K562 (cell line): Measurements from ENCODE around the gene ERP29. TPM values are rescaled to one million over a fixed set of nuclear protein-coding genes. Genes with fewer than 3 reads are reported as not detected.

Experiments used
- ARID2 ChIP-seq: fragments of 450-650 bp; IDR thresholded peaks from 2 replicates; pipeline ENCODE4 v1.6.1; 2017; ENCODE audit warnings: antibody characterized with exemption, mild to moderate bottlenecking
- DMBX1 ChIP-seq: fragments of 250-450 bp; sonication (Bioruptor Pico); IDR thresholded peaks from 2 replicates; pipeline ENCODE4 v1.8.0; 2022; ENCODE audit warnings: inconsistent platforms, mild to moderate bottlenecking, moderate library complexity, borderline replicate concordance
- GMEB1 ChIP-seq: fragments of 250-450 bp; sonication (Bioruptor Pico); IDR thresholded peaks from 2 replicates; pipeline ENCODE4 v1.4.0; 2020; ENCODE audit warnings: mild to moderate bottlenecking
- HDGF ChIP-seq: fragments of 450-650 bp; IDR thresholded peaks from 2 replicates; pipeline ENCODE4 v1.6.1; 2016
- LARP7 ChIP-seq: fragments of 450-650 bp; IDR thresholded peaks from 2 replicates; pipeline ENCODE4 v1.6.1; 2016
- LEF1 ChIP-seq: fragments of 450-650 bp; IDR thresholded peaks from 2 replicates; pipeline ENCODE4 v1.6.1; 2016; ENCODE audit warnings: mild to moderate bottlenecking
- MEF2D ChIP-seq: conservative IDR thresholded peaks from 2 replicates; pipeline ENCODE4 v1.6.1; 2016; ENCODE audit warnings: low read depth, missing genetic modification characterization, missing compliant biosample characterization
- MNT ChIP-seq, 2 experiments: fragments of 450-650 bp; conservative IDR thresholded peaks; 2 replicates each; pipeline ENCODE4 v1.6.1; 2017; ENCODE audit warnings: mild to moderate bottlenecking in 2 of 2, moderate library complexity in 2 of 2
- NFYB ChIP-seq: IDR thresholded peaks from 2 replicates; pipeline ENCODE4 v1.6.1; 2011; ENCODE audit warnings: mild to moderate bottlenecking, moderate library complexity; ENCODE audit not compliant: insufficient read length; ENCODE audit errors: extremely low read depth
- PHTF2 ChIP-seq: fragments of 250-450 bp; sonication (Bioruptor Pico); IDR thresholded peaks from 2 replicates; pipeline ENCODE4 v1.5.0; 2021; ENCODE audit warnings: mild to moderate bottlenecking
- RUNX1 ChIP-seq: sonication (generic); IDR thresholded peaks from 2 replicates; pipeline ENCODE4 v1.6.1; 2016; ENCODE audit warnings: antibody characterized with exemption, low read depth
- SMARCA4 ChIP-seq: fragments of 450-650 bp; IDR thresholded peaks from 2 replicates; pipeline ENCODE4 v1.6.1; 2016
- SMARCC2 ChIP-seq: fragments of 450-650 bp; IDR thresholded peaks from 2 replicates; pipeline ENCODE4 v1.6.1; 2017; ENCODE audit warnings: antibody characterized with exemption, moderate library complexity, mild to moderate bottlenecking, low read depth
- USF1 ChIP-seq: sonication (generic); formaldehyde crosslinking; IDR thresholded peaks from 2 replicates; pipeline ENCODE4 v1.9.0; 2022; ENCODE audit warnings: mild to moderate bottlenecking, missing genetic modification reagents
- ZBTB2 ChIP-seq: fragments of 450-650 bp; IDR thresholded peaks from 2 replicates; pipeline ENCODE4 v1.6.1; 2016; ENCODE audit warnings: antibody characterized with exemption
- ZBTB26 ChIP-seq: fragments of 450-650 bp; formaldehyde crosslinking; IDR thresholded peaks from 2 replicates; pipeline ENCODE4 v1.4.0; 2022; ENCODE audit warnings: missing genetic modification characterization
- ZBTB9 ChIP-seq: fragments of 450-650 bp; formaldehyde crosslinking; IDR thresholded peaks from 2 replicates; pipeline ENCODE4 v1.4.0; 2020; ENCODE audit warnings: mild to moderate bottlenecking, moderate library complexity
- ZNF511 ChIP-seq: sonication (generic); formaldehyde crosslinking; IDR thresholded peaks from 2 replicates; pipeline ENCODE4 v1.8.0; 2022; ENCODE audit warnings: mild to moderate bottlenecking, missing genetic modification reagents
- polyA plus RNA-seq, 8 experiments: library from polyadenylated mRNA; depleted of rRNA in 4 of 8; stranded (reverse) in 5 of 8; unstranded in 3 of 8; fragments of >200 nt; fragmentation: Nextera tagmentation in 2 of 8; fragmentation: Illumina TruSeq in 1 of 8; extraction: Ambion mirVana in 2 of 8; extraction: Trizol in 1 of 8; gene quantifications; 2 replicates each; pipeline versions ENCODE4 v1.2.1 to v1.2.3, GENCODE V29; 2011 to 2014; ENCODE audit warnings: inconsistent platforms in 1 of 8, missing spikeins in 1 of 8
- total RNA-seq, 7 experiments: library from RNA; depleted of rRNA in 6 of 7; stranded (reverse); fragments of >200 nt in 6 of 7; fragmentation: Illumina TruSeq in 2 of 7; extraction: Trizol in 2 of 7; gene quantifications; 2 replicates each; pipeline versions ENCODE4 v1.2.1 to v1.2.3, GENCODE V29; 2011 to 2021; ENCODE audit warnings: low replicate concordance in 1 of 7

The ERP29 gene
- total and polyA plus RNA-seq, 9 of the 15 experiments (the other 6 are each of a cell fraction or from before 2014, with no cell fraction given), result 42.4 to 146 (median 111) TPM

GRCh38 chr12:112005419-112006395 lies 7.5 kb upstream of the ERP29 start (continued):
- TF ChIP-seq DMBX1 (CRISPR knock-in tag), result no peak
- no peak for TF ChIP-seq RUNX1
- 0 out of 2 replicates have a peak, but pooled peaks have one; percentile 40 for TF ChIP-seq MEF2D (tag)
- peak; percentile 44 for TF ChIP-seq LEF1
- peak; percentile 68; the same call in 1 of the 2 replicates for TF ChIP-seq HDGF
- TF ChIP-seq ZNF511, result no peak
- TF ChIP-seq SMARCC2, result peak; percentile 73
- no peak for TF ChIP-seq USF1
- TF ChIP-seq ZBTB2, result 0 out of 2 replicates have a peak, but pooled peaks have one; percentile 45
- no peak for TF ChIP-seq NFYB
- TF ChIP-seq SMARCA4, result peak; percentile 91
- TF ChIP-seq PHTF2 (CRISPR knock-in tag), result no peak
- peak; percentile 31; the same call in 1 of the 2 replicates for TF ChIP-seq ARID2
- 0 out of 2 replicates have a peak, but pooled peaks have one; percentile 42 for TF ChIP-seq ZBTB26
- 0 out of 4 replicates have a peak, but pooled peaks of 1 of the 2 experiments have one; percentile 48 for TF ChIP-seq MNT (conservative IDR thresholded peaks at IDR 0.05)
- TF ChIP-seq ZBTB9 (CRISPR knock-in tag), result no peak
- peak; percentile 65; the same call in 1 of the 2 replicates for TF ChIP-seq LARP7
- TF ChIP-seq GMEB1 (CRISPR knock-in tag), result no peak
